GM18505 (cell line): Measurements from ENCODE around the gene KRT7.

ENCODE experiments used
- ATAC-seq: cut with Tn5 transposase; IDR thresholded peaks from one replicate; pipeline ENCODE4 v1.9.1; 2021; ENCODE audit not compliant: unreplicated experiment
- POLR2A ChIP-seq: IDR thresholded peaks from 4 replicates; pipeline ENCODE4 v1.6.1; 2011; ENCODE audit warnings: borderline replicate concordance; ENCODE audit not compliant: insufficient read depth, insufficient read length; ENCODE audit errors: extremely low read depth

Gene KRT7

GRCh38 chr12:52191841-52192791 is 40.9 kb upstream of the KRT7 start, which contains the start of gene KRT80:
Gene KRT80, minus strand, starts transcription at chr12:52192014. Its CDS starts 112 bp downstream, at chr12:52191902.
- no peak for ATAC-seq
- no peak for TF ChIP-seq POLR2A

- no peak for ATAC-seq
- no peak for TF ChIP-seq POLR2A
Measured at GRCh38 chr12:52193532-52193931, 39.5 kb upstream of the KRT7 start.

GRCh38 chr12:52193991-52194390 is 39.1 kb upstream of the KRT7 start:
- TF ChIP-seq POLR2A, result no peak

GRCh38 chr12:52195065-52195730 is 37.8 kb upstream of the KRT7 start:
- no peak for TF ChIP-seq POLR2A
- ATAC-seq, result no peak

More at GRCh38 chr12:52193991-52194390, 39.1 kb upstream of the KRT7 start:
- no peak for ATAC-seq

- ATAC-seq, result no peak
- TF ChIP-seq POLR2A, result no peak
Measured at GRCh38 chr12:52197371-52198231, 35.4 kb upstream of the KRT7 start.

- ATAC-seq, result no peak
- TF ChIP-seq POLR2A, result no peak
Measured at GRCh38 chr12:52198454-52199215, 34.4 kb upstream of the KRT7 start.

GRCh38 chr12:52199294-52199919 is 33.6 kb upstream of the KRT7 start:
- no peak for TF ChIP-seq POLR2A
- no peak for ATAC-seq

- no peak for TF ChIP-seq POLR2A
Measured at GRCh38 chr12:52200086-52200780, 32.8 kb upstream of the KRT7 start.

GRCh38 chr12:52200781-52201450 is 32.1 kb upstream of the KRT7 start:
- no peak for ATAC-seq

More at GRCh38 chr12:52200086-52200780, 32.8 kb upstream of the KRT7 start:
- no peak for ATAC-seq

GRCh38 chr12:52201451-52201839 is 31.6 kb upstream of the KRT7 start:
- no peak for TF ChIP-seq POLR2A
- ATAC-seq, result no peak

More at GRCh38 chr12:52200781-52201450, 32.1 kb upstream of the KRT7 start:
- TF ChIP-seq POLR2A, result no peak
